Posterior cingulate gyrus (tissue), 11 donors: ENCODE results near the gene PRRC2B.

ENCODE experiments used
- DNase-seq, 10 donors: peaks; one replicate each; pipeline versions ENCODE4 v3.0.0 to v3.0.0-alpha.2; 2020 to 2021; ENCODE audit warnings: mixed read lengths in 3 of 10
- intact Hi-C: fragments of 100-400 bp; cut with DNase I; formaldehyde crosslinking; loops from one replicate; pipeline ENCODE4 v1.15.1; 2023

Gene PRRC2B

DNA sequence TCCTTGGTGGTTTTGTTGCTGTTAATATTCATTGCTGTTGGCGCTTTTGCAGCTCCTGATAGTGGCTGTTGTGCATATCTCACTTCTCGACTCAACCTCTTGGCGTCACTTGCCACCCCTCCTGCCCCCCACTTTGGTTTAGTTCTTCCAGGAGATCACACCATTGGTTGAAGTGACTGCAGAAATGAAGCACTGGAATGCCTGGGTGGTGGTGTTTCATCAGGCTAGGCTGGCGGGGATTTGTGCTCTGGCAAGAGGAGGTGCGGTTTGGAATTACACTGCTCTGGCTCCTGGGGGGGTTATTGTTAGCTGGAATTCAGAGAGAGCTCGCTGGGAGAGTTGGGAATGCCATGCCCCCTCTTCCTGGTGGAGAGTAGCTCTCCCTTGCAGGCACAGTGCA is 11.5 kb downstream of the PRRC2B start:
- DNase-seq, result peak in 3 of 10 donors; percentile 45 to 84 (median 72)
- intact Hi-C loops, result no loop called here

DNA sequence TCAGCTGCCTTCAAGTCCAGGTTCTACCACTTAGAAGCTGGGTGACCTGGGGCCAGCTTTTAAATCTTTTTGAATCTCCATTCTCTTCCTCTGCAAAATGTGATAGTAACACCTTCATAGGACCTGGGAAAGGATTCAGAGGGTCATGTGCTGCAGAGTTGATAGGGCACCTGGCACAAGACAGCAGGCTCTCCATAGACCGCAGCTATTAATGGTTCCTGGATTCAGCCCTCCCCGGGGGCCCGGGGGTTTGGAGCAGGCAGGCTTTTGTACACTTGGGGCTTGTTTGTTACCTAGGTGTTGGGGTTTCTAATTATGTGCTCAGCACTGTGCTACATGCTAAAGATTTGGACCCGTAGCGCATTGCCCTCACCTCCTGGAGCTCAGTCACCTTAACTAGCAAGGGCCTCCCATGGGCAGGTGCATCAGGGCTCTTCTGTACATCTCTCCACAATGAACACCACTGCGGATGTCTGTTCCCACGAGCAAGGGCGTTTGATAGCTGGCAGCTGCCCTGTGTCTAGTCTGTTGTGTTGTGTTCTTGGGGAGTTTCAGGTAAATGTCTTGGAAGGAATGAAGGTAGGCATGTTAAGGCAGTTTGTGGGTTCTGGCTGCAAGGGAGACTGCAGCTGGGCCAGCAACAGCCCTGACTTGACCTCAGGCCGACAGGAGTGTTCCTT is 12.1 kb downstream of the PRRC2B start:
- intact Hi-C loops, result no loop called here
- DNase-seq, result peak in 2 of 10 donors; percentile 74 to 75

DNA sequence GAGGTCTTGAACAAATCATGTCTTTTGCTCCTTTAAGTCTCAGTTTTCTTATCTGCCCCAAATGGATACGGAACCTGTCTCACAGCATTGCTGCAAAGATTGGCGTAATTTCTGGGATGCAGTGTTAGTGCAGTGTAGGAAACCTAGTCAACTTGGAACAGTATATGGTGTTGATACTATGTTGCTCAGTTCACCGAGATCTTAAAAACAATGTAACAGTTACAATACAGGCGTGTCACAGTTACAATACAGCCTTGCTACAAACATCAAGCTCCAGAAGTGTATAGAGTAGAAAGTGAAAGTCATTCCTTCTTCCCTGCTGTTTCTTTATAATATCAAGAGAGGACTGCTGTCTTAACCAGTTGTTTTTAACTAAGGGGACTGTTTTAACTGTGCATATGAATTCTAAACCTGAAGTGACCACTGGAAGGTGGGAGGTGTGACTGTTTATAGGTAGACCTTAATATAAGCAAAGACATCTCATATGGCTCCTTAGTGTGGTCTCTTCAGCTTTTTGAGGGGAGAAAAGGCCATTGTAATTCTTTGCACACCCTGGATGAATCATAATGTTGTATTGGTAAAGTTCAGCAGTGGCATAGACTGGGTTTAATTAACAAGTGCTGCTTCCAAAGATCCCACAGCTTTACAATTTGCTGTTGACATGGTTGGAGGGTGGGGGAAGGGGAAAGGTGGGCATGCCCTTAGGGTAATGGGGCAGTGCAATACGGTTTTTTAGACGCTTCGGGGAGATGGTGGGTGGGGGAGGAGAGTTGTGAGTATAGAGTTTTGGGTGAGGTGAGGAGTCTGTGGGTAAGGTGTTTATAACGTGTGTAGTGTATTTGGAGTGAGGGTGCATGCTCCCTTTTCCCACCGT is 12.9 kb downstream of the PRRC2B start:
- intact Hi-C loops, result no loop called here
- peak in 2 of 10 donors; percentile 12 to 21 for DNase-seq

DNA sequence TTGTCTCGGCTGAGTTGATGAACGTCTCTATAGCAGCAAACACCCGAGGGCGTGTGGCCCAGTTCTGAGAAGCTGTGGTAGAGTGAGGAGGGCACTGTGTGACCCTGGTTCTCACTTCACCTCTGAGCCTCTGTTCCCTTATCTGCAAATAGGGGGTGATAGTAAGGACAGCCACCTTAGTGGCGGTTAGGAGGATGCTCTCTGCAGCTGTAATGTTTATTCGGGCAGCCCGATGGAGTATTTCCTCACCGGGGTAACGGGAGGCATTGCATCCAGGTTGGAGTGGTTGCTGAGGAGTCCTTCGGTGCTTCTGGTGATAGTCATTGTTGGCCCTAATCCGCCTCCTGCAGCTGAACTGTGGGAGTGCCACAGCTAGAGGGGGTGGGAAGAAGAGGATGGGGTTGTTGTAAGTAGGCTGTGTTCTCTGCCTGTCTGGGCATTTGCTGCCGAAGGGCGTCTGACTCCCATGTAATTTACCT is 13.9 kb downstream of the PRRC2B start:
- DNase-seq, result peak in 6 of 10 donors; percentile 49 to 92 (median 56)
- intact Hi-C loops, result no loop called here

DNA sequence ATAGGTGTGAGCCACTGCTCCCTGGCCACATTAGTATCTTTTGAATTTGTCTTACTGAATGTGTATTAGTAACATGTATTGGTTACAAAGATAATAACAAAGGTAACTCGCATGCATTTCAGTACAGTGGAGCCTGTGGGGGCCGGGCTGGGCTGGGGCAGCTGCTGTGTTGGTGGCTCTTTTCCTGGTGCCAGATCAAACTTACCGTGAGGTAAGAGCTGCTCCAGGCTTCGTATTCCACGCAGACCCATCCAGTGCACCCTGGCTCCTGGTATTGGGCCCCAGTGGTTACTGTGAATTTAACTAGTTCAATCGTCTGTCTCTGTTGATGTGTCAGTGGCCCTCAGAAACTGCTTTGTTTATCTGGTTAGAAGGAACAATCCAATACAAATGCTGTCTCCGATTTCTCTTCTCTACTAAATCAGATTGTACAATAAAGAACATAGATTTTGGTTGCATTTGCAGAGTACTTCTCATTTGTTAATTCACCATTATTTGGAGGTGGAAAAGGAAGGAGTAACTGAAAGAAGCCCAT is 15.6 kb downstream of the PRRC2B start:
- intact Hi-C loops, result no loop called here
- DNase-seq, result peak in 2 of 10 donors; percentile 53 to 85

DNA sequence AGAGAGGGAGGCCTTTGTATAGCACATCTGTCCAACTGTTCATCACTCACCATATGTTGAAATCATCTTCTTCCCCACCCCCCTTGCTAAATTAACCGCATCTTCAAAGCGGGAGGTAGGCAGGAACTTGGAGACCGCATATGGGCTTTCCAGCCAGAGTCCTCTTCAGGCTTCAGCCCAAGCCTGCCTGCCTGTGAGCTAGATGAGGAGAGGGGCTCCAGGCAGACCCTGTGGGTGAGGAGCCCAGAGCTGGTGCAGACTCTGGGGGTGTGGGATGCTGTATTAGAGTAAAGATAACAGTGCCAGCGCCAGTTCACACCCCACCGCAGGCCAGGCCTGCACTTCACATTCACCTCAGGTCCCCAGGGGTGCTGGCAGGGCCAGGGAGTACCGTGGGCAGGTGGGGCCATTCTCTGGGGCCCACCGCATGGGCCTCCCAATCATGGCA is 16.2 kb downstream of the PRRC2B start:
- DNase-seq, result peak in 2 of 10 donors; percentile 34 to 83
- intact Hi-C loops, result no loop called here

DNA sequence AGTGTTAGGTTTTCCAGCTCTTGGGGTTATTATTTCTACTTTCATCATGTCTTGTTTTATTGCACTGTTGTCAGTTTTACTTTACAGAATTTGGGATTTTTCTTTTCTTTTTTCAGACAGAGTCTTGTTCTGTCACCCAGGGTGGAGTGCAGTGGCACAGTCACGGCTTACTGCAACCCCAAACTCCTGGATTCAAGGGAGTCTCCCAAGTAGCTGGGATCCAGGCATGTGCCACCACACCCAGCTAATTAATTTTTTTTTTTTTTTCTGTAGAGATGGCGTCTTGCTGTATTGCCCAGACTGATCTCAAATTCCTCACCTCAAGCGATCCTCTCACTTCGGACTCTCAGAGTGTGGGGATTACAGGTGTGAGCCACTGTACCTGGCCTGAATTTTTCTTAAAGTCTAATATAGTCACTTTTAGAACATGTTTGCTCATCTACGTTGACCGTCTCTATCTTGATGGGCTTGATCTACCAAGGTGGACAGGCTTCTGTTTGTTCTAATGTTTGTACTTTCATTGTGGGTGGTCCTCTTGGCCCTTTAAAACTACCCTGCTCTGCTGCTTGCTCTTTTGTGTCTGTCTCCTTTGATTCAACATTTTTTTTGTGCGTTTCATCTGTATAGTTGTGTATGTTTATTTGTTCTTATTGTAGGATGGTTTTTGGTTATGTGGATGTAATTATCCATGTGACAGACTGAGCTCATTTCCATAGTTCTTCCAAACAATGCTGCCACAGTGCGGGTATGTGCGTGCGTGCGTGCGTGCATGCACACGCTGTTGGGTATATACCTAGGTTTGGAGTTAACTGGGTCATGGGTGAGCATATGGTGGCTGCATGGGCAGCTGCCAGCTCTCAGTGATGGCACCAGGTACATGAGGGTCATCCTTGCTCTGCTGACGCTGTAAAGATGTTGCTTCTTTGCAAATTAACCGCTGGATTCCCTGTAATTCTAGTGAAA is 18.1 kb downstream of the PRRC2B start:
- intact Hi-C loops, result no loop called here
- DNase-seq, result peak in 3 of 10 donors; percentile 20 to 88 (median 27)

DNA sequence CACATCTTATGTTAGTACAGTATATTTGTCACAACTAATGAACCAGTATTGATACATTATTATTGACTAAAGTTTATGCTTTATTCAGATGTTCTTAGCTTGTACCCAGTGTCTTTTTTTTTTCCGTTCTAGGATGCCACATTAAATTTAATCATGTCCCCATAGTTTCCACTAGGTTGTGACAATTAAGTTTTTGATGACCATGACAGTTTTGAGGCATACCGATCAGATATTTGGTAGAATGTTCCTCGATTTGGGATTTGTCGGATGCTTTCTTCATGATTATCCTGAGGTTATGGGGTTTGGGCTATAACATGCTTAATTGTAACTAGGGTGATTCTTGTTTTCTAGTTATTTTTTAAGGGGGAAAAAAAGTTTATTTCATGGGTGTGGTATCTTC is 22.6 kb downstream of the PRRC2B start:
- intact Hi-C loops, result no loop called here
- DNase-seq, result no peak

DNA sequence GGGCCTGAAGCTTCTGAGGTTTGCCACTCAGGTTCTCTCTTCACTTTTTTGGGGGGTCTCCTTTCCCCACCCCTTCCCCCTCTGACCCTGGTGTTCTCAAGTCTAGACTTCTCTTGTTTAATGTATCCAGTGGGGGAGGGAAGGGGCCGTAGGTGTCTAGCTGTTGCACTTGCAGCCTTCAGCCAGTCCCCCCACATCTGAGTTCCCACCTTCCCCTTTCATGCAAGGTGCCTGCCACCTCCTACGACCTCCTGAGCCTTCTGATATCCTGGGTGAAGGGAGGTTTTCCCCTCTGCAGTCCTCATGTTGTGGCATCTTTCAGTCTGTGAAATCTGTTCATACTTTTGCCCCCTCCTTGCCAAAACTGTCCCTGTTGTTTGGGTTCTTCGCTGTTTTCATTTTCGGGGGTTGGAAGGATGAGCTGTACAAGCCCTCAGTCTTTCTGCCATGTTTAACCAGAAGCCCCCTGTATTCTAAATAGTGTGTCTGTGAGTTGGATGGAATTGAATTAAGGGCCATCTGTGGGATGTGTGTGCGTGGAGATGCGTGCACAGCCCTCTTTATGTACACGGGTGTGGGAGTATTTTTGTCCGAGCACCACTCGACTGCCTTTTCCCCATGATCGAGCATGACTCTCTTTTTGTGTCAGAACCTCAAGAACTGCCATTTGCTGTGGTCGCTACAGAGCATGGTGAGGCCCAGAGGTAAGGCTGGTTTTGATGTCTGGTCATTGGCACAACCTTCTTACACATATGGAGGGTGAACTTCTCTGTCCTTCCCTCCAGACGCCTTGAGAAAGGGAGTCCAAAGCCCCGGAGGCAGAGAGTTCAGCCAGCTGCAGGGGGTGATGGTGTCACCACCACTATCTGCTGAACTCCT is 23.6 kb downstream of the PRRC2B start:
- intact Hi-C loops, result no loop called here
- peak in 1 of 10 donors; percentile 54 for DNase-seq

DNA sequence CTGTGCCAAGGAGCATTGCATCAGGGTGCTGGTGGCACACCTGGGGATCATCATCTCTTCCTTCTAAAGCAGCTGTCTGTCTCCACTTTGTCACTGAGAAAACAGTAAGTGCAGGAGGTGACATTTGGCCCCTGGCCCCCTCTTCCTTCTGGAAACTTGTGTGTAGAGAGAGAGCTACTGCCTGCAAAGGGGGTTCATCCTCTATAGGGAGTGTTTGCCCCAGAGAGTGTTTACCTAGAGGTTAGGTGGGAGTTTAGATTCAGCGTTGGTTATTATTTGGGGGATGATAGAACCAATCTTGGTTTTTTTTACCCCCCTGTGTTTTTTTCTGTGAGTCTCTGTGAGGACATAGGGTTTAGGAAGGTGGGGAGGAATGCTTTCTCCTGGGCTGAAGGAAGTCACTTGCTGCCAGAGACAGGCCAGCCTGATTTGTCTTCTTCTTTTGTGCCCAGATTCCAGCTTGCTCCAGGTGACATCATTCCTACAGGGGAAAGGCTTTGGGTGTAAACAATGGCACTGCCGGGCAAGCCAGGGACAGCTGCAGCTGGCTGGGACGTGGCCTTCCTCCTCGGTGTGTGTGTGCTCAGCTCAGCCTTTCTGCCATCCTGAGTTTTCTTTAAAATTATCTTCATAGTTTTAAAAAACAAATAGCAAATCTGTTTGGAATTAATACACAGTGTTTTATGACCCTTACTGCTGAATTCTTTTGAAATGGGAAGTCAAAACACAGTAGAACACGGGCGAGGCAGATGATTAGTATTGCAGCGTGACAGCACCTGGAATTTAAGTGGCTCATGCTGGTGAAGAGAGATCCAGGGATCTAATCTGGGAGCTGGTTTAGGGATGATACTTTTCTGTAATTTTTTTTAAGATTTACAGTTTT is 24.5 kb downstream of the PRRC2B start:
- peak in 3 of 10 donors; percentile 50 to 92 (median 50) for DNase-seq
- intact Hi-C loops, result no loop called here

DNA sequence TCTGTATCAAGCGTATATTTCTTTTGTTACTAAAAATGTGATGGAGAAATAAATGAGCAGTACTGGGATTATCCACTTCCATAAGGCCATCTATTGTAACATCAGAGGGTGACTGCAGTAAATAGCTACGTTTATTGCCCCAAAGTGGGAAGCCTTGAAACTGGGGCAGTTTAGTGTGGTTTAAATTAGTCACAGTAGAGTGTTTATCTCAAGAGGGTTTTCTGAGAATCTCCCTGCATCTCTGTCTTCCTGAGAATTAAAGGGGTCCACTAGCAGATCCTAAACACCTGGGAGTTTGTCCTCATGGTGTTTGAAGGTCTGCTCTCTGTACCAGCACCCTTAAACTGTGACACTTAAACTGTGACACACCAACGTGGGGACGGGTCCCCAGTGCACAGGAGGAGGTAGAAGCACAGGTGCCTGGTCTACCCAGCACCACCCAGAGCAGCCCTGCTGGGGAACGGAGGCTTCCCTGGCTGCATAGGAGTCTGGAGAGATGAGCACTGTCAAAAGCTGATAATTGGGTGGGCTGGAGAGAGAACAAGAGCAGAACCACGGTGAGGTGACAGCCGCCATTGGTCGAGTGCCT is 25.2 kb downstream of the PRRC2B start:
- no peak for DNase-seq
- intact Hi-C loops, result no loop called here

DNA sequence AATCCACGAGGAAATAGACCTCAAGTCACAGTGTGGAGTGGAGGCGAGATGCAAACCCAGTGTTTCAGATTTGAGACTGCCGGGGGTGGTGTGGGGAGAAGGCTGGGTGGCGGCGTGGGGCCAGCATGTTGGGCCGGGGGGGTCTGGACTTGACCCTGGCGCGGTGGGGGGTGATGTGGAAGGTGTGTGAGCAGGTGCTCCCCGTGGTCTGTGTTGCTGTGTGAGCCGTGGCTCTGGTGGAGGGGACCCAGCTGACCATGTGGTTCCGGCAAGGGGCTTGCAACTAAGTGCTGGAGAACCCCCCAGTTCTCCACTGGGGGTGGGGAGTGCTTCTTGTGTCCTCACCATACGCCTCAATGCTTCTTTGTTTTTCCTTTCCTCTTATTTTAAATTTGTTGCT is 25.8 kb downstream of the PRRC2B start:
- intact Hi-C loops, result no loop called here
- DNase-seq, result peak in 1 of 10 donors; percentile 62

DNA sequence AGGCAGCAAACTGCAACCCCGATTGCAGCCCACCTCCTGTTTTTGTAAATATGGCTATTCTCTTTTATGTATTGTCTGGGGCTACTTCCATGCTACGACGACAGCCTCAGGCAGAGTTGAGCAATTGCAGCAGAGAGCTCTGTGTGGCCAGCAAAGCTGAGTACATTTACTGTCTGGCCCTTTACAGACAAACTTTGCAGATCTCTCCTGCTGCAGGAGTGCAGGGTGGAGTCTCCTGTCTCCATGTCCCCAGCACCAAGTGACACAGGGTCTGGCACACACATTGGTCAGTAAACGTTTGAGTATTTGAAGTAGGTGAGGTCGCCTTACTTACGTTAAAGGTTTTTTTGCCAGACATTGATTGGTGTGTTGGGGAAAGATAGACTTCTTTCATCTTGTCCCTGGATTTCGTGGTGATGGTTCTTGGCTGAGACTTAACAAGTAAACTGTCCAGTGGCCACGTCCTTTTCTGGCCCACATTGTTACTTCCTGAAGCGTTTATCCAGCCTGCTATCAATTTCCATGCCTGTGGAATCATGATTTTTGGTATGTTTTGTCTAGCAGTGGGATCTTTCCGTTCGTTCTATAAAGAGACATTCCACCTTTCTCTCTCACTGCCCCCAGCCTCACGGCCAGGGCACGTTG is 27.2 kb downstream of the PRRC2B start:
- intact Hi-C loops, result no loop called here
- peak in 1 of 10 donors; percentile 51 for DNase-seq

DNA sequence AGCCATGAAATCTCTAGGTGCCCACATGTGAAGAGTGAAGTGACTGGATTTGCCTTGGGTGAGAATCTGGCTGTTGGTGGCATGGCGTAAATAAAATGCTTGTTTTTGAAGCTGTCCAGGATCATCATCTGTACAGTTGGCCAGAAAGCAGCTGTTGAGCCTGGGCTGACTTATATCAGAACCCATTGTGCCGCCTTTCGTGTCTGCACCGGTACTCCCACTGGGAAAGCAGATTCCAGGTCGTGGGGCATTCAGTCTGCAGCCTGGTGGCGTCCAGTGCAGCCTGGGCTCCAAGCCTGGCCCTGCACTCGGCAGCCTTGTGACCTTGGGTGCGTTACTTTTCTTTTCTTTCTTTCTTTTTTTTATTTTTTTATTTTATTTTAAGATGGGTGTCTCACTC is 27.8 kb downstream of the PRRC2B start:
- intact Hi-C loops, result no loop called here
- DNase-seq, result peak in 1 of 10 donors; percentile 82

DNA sequence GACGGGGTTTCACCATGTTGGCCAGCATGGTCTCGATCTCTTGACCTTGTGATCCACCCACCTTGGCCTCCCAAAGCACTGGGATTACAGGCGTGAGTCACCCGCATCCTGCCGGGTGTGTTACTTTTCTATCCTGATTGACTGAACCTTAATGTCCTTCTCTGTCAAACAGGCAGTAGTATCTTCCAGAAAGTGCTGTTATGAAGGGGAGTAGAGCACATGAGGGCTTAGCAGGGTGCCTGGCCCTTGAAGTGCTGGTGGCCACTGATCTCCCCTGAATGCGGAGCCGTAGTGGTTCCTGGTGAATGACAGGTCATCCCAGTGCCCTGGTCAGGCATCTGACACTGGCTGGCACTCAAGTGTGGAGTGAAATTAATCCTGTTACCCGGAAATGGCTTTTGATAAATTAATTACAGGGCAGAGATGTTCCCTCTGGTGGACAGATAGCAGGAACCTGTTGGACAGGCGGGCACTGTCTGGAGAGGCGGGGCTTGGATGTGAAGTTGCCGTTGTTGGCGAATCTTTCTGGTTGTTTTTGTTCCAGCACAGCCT is 28.4 kb downstream of the PRRC2B start:
- intact Hi-C loops, result no loop called here
- peak in 2 of 10 donors; percentile 38 to 74 for DNase-seq

DNA sequence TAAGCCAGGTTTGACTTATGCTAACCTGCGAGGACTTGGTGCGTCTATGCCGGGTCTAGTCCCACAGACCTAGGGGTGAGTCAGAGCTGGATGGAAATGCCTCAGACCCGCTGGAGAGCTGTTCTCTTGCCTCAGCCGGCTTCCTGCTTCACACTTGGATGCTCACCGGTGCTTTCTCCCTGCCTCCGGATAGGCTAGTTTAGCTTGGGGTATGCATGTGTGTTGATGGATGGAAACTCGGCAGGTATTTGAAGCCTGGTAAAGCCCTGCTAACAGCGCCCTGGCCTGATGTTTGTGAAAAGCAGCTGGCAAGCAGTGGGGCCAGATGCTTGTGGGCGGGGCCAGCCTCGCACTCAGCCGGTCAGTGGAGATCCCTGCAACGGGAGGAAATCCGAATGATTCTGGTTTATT is 29.3 kb downstream of the PRRC2B start:
- intact Hi-C loops, result no loop called here
- DNase-seq, result peak in 8 of 10 donors; percentile 48 to 95 (median 70)

DNA sequence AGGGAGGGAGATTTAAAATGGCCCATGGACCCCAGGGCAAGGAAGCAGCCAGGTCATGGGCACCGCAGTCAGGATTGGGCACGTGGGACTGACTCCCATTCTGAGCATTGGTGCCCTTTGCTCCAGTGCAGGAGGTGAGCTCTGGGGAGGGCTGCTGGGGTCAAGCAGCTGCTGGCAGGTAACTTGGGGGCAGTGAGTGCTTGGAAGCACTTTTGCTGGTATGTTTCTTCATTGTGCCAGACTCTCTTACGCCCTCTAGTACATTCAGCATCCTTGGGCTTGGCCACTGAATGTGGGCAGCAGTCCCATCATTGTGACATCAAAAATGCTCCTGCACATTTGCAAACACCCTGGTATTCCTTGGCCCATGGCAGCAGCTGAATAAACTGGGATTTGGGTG is 32.7 kb downstream of the PRRC2B start:
- intact Hi-C loops, result no loop called here
- DNase-seq, result peak in 1 of 10 donors; percentile 57
